HepG2 (cell line): ENCODE results near the gene PC.

Source experiments
- BRCA1 ChIP-seq: sonication (generic); formaldehyde crosslinking; IDR thresholded peaks from 2 replicates; pipeline ENCODE4 v1.4.0; 2020; ENCODE audit warnings: missing genetic modification reagents
- CTCF ChIP-seq: sonication (generic); formaldehyde crosslinking; IDR thresholded peaks from 2 replicates; pipeline ENCODE4 v1.5.0; 2020; ENCODE audit warnings: mild to moderate bottlenecking, missing genetic modification reagents, moderate library complexity
- RERE ChIP-seq: IDR thresholded peaks from 2 replicates; pipeline ENCODE4 v1.6.1; 2016; ENCODE audit warnings: low read depth, missing genetic modification reagents, missing compliant biosample characterization
- ZBTB34 ChIP-seq: sonication (generic); formaldehyde crosslinking; IDR thresholded peaks from 2 replicates; pipeline ENCODE4 v1.8.0; 2022; ENCODE audit warnings: mild to moderate bottlenecking, missing genetic modification reagents
- ZNF138 ChIP-seq: sonication (generic); formaldehyde crosslinking; IDR thresholded peaks from 2 replicates; pipeline ENCODE4 v1.5.0; 2020; ENCODE audit warnings: mild to moderate bottlenecking, low read depth, missing genetic modification reagents
- ZNF660 ChIP-seq: sonication (generic); formaldehyde crosslinking; IDR thresholded peaks from 2 replicates; pipeline ENCODE4 v1.5.1; 2020; ENCODE audit warnings: mild to moderate bottlenecking, low read depth, missing genetic modification reagents, borderline replicate concordance
- ZSCAN25 ChIP-seq: sonication (generic); formaldehyde crosslinking; IDR thresholded peaks from 2 replicates; pipeline ENCODE4 v1.8.0; 2022; ENCODE audit warnings: mild to moderate bottlenecking, missing genetic modification reagents

- TF ChIP-seq BRCA1: no peak
- no peak for TF ChIP-seq ZNF660 (CRISPR knock-in tag)
- no peak for TF ChIP-seq RERE (CRISPR knock-in tag)
- TF ChIP-seq CTCF (CRISPR knock-in tag): no peak
- no peak for TF ChIP-seq ZNF138 (CRISPR knock-in tag)
- no peak for TF ChIP-seq ZSCAN25 (CRISPR knock-in tag)
- TF ChIP-seq ZBTB34 (CRISPR knock-in tag): no peak
These were observed 4.1 kb upstream of the PC start for GRCh38 chr11:66962247-66962646.
